Myocyte (in vitro differentiated cells): ENCODE data around the gene SNTB2. TPM values are rescaled to one million over a fixed set of nuclear protein-coding genes. Genes with fewer than 3 reads are reported as not detected.
A peak's percentile ranks its signal among the peaks of the same experiment; 100 is the strongest.

Experiments used
- DNase-seq: peaks from one replicate; pipeline ENCODE4 v3.0.0-alpha.2; 2012; ENCODE audit warnings: low read depth
- total RNA-seq: library from RNA; depleted of rRNA; stranded (reverse); fragments of >200 nt; gene quantifications from 2 replicates; pipeline ENCODE4 v1.2.3, GENCODE V29; 2014

SNTB2 gene
- total RNA-seq, 1 donor from 2014 or later, result 28.9 TPM

DNA sequence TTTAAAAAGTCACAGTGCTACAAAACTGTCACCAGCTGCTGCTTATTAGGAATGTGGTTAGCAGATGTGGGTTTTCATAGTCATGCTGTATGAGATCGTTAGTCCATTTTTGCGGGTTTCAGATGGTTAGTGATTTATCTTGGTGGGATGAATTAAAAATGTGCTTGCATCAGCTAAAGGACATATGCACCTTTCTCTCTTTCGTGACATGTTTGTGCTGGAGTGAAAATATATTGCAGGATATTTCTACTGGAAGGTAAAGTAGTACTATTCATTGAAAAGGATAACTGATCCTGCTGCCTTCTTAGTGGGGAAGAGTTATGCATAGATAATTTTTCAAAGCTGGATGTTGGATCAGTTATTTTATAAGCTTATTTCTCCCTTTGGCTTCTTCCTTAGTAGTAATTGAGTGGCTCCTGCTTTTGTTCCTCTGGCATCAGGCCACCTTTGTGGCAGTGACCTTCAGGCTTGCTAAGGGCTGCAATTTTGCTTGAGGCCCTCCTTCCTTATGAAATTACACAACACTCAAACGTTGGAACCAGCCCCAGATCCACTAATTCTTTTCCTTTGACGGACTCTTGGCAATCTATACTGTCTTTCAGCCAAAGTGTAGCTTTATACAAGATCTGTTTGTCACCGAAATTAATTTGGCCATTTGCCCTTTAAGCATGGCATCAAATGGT, 7.5 kb upstream of the SNTB2 start:
- DNase-seq, result peak; percentile 82

DNA sequence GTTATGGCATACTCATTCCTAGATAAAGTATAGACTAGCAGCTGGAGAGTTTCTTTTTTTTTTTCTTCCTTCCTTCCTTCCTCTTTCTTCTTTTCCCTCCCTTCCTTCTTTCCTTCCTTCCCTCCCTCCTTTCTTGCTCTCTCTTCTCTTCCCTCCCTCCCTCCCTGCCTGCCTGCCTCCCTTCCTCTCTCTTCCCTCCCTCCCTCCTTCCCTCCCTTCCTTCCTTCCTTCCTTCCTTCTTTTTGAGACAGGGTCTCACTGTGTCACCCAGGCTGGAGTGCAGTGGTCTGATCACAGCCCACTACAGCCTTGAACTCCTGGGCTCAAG, 7.0 kb upstream of the SNTB2 start:
- no peak for DNase-seq

DNA sequence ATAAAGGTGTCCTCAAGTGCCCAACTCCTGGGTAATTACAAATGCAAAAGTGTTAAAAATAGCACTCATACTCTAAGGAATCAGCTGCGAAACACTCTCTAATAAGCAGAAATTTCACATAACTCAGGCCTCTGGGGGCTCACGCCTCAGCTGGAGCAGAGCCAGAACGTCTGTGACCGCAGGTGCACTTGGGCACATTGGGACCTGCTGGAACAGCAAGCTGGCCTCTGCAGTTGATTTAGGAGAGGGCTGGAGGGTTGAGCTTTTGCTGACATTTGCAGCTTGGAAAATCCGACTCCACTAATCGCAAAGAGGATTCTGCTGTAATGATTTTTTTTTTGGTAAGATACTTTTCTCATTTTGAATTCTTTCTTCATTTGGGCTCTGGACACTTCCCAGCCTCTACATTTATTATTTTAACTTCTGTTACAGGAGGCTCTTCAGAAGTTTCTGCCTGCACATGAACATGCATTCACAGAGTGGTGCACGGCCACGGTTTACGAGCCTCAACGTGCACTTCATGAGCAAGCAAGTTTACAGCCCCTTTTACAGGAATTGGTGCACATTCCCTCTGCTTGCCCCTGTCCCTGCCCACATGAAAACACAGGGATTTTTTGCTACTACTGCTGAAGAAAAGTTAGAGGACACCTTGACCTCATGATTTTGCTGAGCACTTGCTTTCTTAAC, 4.1 kb upstream of the SNTB2 start:
- no peak for DNase-seq

DNA sequence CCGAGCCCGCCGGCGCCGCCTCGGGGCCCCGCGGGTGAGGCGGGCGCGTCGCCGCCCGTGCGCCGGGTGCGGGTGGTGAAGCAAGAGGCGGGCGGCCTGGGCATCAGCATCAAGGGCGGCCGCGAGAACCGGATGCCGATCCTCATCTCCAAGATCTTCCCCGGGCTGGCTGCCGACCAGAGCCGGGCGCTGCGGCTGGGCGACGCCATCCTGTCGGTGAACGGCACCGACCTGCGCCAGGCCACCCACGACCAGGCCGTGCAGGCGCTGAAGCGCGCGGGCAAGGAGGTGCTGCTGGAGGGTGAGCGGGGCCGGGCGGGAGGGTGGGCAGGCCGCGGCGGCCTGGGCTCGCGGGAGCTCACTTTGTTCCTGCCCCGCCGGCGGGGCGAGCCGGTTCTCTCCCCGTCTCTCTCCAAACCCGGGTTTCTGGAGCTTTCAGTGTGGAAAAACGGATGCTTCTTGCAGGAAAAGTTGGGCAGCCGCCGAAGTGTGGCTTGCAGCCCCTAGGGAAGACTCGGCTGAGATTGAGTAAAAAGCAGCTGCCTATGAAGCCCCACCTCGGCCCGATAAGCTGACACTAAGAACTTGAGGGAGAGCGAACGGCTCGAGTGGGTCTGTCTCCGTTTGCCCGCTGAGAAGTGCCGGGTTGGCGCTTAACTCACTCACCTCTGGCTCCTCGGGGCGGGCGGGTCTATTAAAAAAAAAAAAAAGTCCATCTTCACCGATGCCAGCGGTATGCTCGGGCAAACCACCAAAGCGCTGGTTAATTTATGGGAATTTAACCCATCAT, 677 bp downstream of the SNTB2 start:
- peak; percentile 53 for DNase-seq

DNA sequence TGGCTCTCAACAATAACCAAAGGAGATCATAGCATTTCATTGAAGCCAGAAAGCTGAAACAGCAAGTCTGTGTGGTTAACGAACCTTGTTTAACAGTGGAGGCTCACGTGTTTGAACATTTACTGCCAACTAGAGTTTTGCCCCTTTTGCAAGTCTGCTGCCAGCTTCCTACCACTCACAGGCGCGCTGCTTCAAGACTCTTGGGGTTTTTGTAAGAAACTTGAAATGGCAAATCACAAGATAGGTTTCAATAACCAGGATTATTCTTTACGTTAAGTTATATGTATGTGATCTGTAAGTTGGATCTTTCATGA, 1.2 kb downstream of the SNTB2 start:
- DNase-seq, result peak; percentile 40

DNA sequence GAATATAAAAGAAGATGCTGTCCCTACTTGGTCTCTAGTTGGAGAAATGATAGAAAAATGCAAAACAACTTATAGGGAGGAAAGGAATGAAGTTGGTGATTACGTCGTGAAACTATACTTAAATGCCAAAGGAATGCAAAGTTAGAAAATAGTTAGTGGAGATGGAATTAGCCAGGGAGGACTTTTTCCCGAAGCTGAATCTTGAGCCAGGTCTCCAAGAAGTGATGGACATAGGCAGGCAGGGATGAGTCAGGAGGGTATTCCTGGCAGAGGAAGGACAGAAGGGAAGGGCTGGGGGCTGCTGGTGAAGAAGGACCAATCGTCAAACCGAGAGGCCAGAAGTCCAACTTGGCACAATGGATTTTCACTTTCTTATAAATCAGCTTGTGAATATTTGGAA, 1.8 kb downstream of the SNTB2 start:
- DNase-seq, result peak; percentile 64

DNA sequence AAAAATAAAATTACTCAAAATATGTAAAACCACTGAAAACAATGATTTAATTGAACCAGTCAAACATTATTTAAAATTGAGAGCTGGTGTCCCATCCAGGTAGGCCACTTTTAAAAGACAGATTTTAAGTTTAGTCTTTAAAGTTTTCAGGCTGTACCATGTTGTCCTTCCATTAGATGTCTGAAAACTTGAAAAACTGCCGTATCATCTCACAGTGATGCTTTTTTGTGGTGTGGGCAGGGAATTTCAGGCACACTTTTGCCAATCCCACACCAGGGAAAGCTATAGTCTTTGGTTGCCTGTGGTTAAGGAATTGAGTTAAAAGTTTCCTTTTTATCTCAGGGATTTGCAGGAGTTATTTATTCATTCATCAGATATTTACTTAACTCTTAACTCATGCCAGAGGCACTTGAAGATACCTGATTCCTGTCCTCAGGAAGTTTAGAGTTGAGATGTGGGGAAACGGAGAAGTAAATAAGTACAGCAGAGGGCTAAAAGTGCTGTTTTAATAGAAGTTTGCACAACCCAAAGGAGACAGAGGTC, 3.2 kb downstream of the SNTB2 start:
- DNase-seq, result no peak

DNA sequence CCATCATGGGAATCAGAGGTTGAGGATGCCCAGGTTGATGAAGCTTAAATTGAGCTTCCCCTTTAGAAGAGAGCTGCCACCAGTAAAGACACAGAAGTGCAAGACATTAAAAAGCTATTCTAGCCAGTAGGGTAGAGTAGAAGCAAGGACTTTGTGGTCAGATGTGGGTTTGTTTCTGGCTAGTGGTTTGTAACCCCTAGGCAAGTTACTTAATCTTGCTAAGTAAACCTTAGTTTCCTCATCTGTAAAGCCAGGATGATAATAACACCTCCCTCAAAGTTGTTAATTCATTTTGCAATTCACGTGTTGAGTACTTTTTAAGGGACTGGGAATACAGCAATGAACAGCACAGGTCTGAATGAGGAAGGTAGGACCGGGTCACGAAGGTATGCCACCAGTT, 3.6 kb downstream of the SNTB2 start:
- no peak for DNase-seq

DNA sequence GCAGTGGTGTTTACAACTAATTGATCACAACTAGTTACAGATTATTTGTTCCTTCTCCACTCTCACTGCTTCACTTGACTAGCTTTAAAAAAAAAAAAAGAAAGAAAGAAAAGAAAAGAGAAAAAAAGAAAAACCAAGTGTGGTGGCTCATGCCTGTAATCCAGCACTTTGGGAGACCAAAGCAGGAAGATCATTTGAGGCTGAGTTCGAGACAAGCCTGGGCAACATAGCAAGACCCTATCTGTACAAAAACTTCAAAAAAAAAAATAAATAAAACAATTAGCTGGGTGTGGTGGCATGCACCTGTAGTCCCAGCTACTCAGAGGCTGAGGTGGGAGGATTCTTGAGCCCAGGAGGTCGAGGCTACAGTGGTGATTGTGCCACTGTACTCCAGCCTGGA, 4.2 kb downstream of the SNTB2 start:
- DNase-seq, result no peak

DNA sequence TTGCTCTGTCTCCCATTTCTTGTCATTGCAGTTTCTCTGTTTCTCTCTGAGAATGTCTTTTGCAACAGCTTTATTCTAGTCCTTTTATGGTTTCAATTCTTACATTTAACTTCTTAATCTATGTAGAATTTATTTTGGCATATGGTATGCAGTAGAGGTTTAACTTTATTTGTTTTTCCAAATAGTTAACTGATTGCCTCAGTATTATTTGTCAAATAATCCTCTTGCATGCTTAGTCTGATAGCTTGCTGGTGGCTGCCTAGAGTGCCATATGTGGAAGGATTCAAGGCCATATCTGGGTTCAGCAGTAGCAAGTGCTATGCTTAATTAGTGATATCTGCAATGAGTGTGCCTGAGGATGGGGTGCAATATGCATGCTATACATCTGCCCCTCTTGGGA, 6.9 kb downstream of the SNTB2 start:
- no peak for DNase-seq

DNA sequence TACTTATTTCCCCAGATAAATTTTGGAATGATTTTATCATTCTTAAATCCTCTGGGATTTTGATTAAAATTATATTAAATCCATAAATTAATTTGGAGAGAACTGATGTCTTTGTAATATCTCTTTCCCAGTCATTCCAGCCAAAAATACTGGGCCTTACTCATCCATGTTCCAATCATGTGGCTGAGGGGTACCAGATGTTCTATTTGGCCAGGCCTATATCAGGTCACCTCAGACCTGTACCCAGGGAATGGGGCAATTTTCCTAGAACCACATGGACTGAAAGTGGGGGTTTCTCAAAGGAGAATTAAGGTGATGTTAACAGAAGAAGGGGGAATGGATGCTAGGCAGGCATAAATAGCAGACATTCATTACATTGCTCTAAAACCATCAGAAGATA, 7.5 kb downstream of the SNTB2 start:
- no peak for DNase-seq

DNA sequence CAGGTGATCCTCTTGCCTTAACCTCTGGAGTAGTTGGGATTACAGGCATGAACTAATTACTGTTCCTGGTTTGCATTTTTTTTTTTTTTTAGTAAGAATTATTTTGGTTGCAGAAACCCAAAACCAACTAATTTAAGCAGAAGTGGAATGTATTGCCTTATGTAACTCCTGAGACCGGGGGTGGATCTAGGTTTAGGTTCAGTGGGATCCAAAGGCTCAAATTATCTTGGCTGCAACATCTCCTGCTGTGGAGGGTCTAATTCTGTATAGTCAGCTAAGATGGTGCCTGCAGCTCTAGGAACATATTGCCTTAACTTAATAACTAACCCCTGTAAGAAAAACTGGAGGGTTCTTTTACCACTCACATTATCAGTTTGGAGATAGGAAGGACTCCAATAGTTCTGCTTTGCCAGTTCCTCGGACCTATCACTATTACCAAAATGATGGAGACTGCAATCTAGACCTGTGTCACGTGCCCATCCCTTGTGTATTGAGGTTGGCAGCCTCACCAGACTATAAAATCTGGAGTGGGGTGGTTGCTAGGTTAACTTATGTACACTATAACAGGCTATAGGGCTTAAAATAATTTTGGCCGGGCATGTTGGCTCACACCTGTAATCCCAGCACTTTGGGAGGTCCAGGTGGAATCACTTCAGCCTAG, 8.5 kb downstream of the SNTB2 start:
- no peak for DNase-seq

DNA sequence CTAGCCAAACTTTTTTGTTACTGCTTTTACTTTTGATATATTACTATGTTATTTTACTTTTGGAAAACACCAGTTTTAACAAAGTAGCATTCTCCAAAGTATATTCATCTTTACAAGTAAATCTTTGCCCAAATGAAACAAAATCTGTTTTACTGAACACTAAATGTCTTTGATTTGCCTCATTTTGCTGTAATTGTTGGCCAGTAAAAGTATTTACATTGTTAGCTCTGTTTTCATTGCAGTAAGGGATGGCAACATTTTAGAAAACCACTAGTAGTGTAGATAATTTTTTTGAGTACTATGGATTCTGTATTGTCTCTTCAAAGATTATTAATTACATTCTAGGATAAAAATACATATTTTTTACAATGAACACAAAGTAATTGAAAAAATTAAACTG, 10.6 kb downstream of the SNTB2 start:
- DNase-seq, result no peak

DNA sequence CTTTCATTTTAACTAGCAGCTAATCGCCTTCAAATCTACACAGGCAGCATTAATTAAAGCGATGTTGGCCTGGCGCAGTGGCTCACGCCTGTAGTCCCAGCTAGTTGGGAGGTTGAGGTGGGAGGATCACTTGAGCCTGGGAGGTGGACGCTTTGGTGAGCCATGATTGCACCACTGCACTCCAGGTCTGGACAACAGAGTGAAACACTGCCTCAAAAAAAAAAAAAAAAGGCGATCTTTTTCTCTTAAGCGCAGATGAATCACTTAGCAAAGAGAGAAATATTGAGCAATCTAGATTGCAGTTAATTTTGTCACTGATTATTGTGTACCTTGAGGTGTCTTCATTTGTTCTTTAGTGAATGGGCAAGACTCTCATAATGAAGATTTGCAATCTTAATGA, 12.4 kb downstream of the SNTB2 start:
- DNase-seq, result no peak

DNA sequence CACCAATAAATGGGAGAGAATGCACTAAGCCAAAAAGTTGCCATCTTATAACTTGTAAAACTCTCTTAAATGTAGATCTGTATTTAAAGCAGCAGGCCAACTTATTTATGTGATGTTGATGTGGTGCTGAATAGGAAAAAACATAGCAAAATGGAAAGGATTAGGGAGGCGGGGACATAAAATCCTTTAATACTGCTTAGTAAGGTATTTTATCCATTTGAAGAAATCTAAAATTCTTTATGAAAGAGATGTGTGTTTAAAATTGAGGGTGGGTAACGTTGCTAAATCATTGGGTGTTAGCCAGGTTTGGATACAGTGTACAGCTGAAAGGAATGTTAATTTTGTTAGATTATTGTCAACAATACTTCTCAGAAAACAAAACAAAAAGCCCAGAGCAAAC, 14.3 kb downstream of the SNTB2 start:
- no peak for DNase-seq

DNA sequence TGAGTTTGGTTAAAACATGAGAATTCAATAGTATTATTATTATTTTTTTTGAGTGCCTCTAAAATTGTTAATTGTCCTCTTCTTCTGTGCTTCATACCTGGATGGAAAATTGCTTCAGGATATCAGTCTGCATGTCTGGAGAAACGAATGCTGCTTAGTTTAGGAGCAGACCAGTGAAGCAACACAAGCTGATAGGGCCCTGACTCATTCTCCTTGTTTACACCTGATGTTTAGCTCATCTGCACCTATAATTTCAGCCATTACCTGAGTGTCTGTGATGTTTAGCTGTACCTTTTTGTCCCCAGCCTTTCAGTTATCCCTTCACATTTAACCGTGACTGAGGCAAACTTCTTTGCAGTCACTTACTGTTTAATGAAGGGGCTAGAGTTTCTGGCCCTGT, 14.8 kb downstream of the SNTB2 start:
- DNase-seq, result no peak

DNA sequence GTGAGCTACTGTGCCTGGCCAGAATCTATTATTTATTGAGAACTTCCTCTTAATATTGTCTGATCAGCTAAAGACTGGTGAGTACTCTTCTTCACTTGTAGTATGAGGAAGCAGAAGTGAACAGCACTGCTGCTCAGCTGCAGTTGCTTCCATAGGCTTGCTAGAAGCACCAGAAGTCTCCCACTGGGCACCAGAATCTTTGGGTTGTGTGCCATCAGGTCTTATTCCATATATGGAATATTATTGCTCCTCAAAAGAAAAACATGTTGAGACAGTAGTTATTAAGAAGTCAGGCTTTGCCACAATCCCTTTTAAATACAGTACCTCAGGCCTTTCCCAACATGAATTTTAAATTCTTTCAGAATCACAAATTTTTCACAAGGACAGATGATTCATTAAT, 17.2 kb downstream of the SNTB2 start:
- peak; percentile 17 for DNase-seq

DNA sequence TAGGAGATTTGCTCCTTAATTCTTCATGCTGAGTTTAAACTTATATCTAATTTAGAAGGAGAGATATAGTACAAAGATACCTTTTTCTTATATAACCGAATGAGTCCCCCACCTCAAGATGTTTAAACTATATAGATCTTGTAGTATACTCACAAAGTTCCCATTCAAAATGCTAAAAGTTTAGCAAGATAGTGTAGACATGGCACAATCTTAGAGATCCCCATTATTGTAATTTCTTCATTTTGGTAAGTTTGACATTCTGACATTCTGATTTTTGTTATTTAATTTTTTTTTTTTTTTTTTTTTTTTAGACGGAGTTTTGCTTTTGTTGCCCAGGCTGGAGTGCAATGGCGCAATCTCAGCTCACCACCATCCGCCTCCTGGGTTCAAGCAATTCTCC, 22.8 kb downstream of the SNTB2 start:
- no peak for DNase-seq

DNA sequence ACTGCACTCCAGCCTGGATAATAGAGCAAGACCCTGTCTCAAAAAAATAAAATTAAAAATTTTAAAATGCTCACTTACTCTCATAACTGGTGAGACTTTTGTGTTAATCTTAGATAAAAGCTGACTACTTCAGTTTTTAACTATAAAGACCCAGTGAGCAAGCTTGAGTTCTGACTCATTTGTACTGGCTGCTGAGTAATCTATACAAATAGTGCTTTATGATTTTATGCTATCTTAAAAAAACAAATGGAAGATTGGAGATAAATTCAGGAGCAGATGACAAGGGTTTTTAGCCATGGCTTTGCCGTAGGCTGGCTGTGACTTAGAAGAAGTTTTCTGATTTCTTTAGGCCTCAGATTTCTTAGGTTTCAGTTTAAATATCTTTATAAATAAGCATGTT, 30.5 kb downstream of the SNTB2 start:
- no peak for DNase-seq

DNA sequence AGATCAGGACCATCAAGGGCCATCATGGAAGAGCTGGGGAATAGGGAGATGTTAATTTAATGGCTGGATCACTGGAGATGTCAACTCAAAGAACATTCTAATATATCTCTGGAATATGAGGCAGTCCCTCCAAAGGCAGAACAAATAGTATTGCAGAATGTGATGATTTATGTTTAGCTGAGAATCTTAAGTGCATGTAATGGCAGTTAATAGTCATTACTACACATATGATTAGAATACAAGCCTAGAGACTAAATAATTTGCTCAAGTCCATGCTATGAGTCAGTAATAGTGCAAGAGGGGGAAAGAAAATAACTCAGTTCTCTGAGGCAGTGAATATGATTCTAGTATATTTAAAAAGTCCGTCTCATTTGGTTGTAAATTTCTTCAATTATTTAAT, 32.3 kb downstream of the SNTB2 start:
- DNase-seq, result no peak

DNA sequence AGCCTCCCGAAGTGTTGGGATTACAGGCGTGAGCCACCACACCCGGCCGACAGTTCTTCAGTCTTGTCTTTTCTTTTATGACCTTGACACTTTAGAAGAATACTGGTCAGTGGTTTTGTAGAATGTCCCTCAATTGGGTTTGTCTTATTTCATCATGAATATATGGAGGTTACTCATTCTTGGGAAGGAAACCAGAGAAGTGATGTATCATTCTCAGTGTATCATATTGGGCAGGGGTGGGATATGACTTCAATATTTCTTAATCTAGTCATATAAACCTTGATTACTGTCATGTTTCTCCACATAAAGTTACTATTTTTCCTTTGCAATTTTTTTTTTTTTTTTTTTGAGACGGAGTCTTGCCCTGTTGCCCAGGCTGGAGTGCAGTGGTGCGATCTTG, 36.9 kb downstream of the SNTB2 start:
- DNase-seq, result no peak

DNA sequence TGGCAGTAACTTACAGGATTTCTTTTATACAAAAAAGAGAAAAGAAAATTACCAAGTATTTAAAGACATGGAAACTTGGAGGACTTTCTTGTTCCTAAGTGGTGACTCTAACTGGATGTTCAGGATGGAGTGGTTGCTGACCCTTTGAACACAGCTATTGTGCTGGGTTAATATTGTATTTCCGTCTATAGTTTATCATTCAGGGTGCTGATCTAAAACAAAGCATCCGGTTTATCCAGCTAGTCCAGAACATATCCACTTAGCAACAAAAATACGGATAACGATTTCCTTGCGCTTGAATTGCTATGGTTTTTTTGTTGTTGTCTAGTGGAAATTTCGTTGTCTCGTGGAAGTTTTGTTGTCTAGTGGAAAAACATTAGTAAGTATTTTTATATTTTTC, 38.2 kb downstream of the SNTB2 start:
- no peak for DNase-seq
